ENCODE results near the gene MIAT. TPM values are rescaled to one million over a fixed set of nuclear protein-coding genes. Genes with fewer than 3 reads are reported as not detected.

MIAT gene
- total RNA-seq, 8 experiments from 2014 or later, result 2.3 to 200 (median 90.9) TPM

GRCh38 chr22:26674211-26675190 is 17.1 kb downstream of the MIAT start:
- Histone ChIP-seq H3K27ac (peak overlapping the region in 1 of 2 donors; percentile 93), H3K4me3 (peak overlapping the region in 2 of 5 donors; percentile 46 to 55)
- 20 to 95% (median 78%) methylated on average over 1 to 8 of the region's 9 CpGs; no CpG with 5 or more reads in 4 of the 10 experiments for WGBS, 10 experiments

GRCh38 chr22:26675687-26676268 is 18.4 kb downstream of the MIAT start:
- ATAC-seq (replicated peaks in 6 of 8), result no peak
- in situ Hi-C loops (cut with MboI; ENCODE audit: low pct_unique_long_range_greater_than_20kb in 2 of 9, low sequenced_read_pairs in 9 of 9, unreplicated experiment in 9 of 9), result no loop called here
- H3K4me3 ChIP-seq, result no peak overlapping the region
- no peak overlapping the region for H3K27ac ChIP-seq
- WGBS, 10 experiments, result 74 to 100% (median 100%) methylated on average over 1 to 3 of the region's 4 CpGs; no CpG with 5 or more reads in 3 of the 10 experiments
- H3K4me1 ChIP-seq (replicated peaks in 1 of 2), result peaks cover 23 to 31% of the 10 kb centered on the region in 2 donors

More at GRCh38 chr22:26674211-26675190, 17.1 kb downstream of the MIAT start:
- in situ Hi-C loops (cut with MboI; ENCODE audit: low pct_unique_long_range_greater_than_20kb in 2 of 9, low sequenced_read_pairs in 9 of 9, unreplicated experiment in 9 of 9), result no loop called here
- ATAC-seq (replicated peaks in 6 of 8), result no peak
- peaks cover 23 to 31% of the 10 kb centered on the region in 2 donors for H3K4me1 ChIP-seq (replicated peaks in 1 of 2)

DNA sequence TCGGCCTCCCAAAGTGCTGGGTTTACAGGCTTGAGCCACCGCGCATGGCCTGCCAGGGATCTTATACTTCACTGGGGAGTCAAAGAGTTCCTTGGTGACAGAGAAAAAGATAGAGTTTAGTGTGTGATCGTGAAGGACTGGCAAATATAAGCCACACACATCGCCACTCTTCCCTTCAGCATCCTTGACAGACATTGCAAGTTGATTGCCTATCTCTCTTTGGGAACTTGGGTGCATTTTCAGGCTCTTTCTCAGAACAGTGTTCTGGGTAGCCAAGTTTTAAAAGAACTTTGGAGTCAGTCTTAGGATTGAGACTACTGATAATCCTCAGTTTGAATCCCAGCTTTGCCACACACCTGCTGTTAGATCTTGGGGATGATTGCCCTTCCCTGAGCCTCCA is 19.8 kb downstream of the MIAT start:
- Histone ChIP-seq H3K4me3 (no peak overlapping the region), H3K27ac (no peak overlapping the region), H3K4me1 (replicated peaks in 1 of 2) (peaks cover 13 to 18% of the 10 kb centered on the region in 2 donors)
- WGBS, 10 experiments, result 80 to 100% (median 91%) methylated on average over 1 to 4 of the region's 5 CpGs; no CpG with 5 or more reads in 6 of the 10 experiments
- no peak for ATAC-seq (replicated peaks in 6 of 8)
- in situ Hi-C loops (cut with MboI; ENCODE audit: low pct_unique_long_range_greater_than_20kb in 2 of 9, low sequenced_read_pairs in 9 of 9, unreplicated experiment in 9 of 9), result no loop called here

GRCh38 chr22:26679003-26679629 is 21.7 kb downstream of the MIAT start:
- WGBS, 10 experiments, result 0 to 80% (median 4%) methylated on average over 1 to 5 of the region's 9 CpGs; no CpG with 5 or more reads in 3 of the 10 experiments
- in situ Hi-C loops (cut with MboI; ENCODE audit: low pct_unique_long_range_greater_than_20kb in 2 of 9, low sequenced_read_pairs in 9 of 9, unreplicated experiment in 9 of 9), result no loop called here
- peak; percentile 63 to 93 (median 86) for ATAC-seq (replicated peaks in 6 of 8)
- Histone ChIP-seq H3K27ac (no peak overlapping the region), H3K4me1 (replicated peaks in 1 of 2) (peaks cover 5 to 12% of the 10 kb centered on the region in 2 donors), H3K4me3 (no peak overlapping the region)

DNA sequence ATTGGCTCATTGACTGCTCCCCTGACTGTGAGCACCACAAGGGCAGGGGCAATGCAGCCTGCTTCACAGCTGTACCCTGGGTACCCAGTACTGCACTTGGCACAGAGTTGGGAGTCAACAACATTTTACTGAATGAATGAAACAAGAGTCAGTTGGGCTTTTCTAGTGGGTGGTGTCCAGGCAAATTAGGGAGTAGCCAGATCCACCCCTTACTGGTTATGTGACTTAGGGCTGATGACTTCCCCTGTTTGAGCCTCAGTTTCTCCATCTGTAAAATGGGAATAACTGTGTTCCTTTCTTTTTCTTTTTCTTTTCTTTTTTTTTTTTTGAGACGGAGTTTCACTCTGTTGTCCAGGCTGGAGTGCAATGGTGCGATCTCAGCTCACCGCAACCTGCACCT is 23.1 kb downstream of the MIAT start:
- ATAC-seq (replicated peaks in 6 of 8), result no peak
- Histone ChIP-seq H3K4me3 (no peak overlapping the region), H3K27ac (no peak overlapping the region), H3K4me1 (replicated peaks in 1 of 2) (peaks cover 2 to 6% of the 10 kb centered on the region in 2 donors)
- in situ Hi-C loops (cut with MboI; ENCODE audit: low pct_unique_long_range_greater_than_20kb in 2 of 9, low sequenced_read_pairs in 9 of 9, unreplicated experiment in 9 of 9), result no loop called here
- 100% methylated on average over 1 to 3 of the region's 3 CpGs; no CpG with 5 or more reads in 5 of the 10 experiments for WGBS, 10 experiments

- in situ Hi-C loops (cut with MboI; ENCODE audit: low pct_unique_long_range_greater_than_20kb in 2 of 9, low sequenced_read_pairs in 9 of 9, unreplicated experiment in 9 of 9), result no loop called here
- 86 to 100% (median 97%) methylated on average over 1 to 9 of the region's 11 CpGs; no CpG with 5 or more reads in 6 of the 10 experiments for WGBS, 10 experiments
- H3K4me1 ChIP-seq (replicated peaks in 1 of 2), result peaks cover 4 to 6% of the 10 kb centered on the region in 2 donors
- H3K27ac ChIP-seq, result no peak overlapping the region
- peak in 1 of 8 experiments; percentile 43 for ATAC-seq (replicated peaks in 6 of 8)
- no peak overlapping the region for H3K4me3 ChIP-seq
Measured at GRCh38 chr22:26681395-26681821, 24.0 kb downstream of the MIAT start.

DNA sequence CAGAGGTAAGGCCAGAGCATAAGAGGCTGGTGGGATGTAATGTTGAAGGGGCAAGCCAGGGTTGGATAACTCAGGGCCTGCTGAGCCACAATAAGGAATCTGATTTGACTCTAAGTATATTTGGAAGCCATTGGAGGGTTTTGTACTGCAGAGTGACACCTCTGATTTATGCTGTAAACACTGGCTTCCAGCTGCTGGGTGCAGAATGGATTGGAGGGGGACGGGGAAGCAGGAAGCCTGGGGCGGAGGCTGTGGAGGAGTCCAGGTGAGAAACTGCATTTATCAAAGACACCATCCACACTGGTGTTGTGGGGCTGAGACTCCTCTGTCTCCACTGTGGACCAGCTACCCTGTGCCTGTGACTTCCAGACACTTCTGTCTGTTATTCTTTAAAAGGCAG is 26.8 kb downstream of the MIAT start:
- H3K4me3 ChIP-seq, result no peak overlapping the region
- peaks cover 3 to 6% of the 10 kb centered on the region in 2 donors for H3K4me1 ChIP-seq (replicated peaks in 1 of 2)
- WGBS, 10 experiments, result 60% methylated on average over 2 of the region's 2 CpGs; no CpG with 5 or more reads in 9 of the 10 experiments
- in situ Hi-C loops (cut with MboI; ENCODE audit: low pct_unique_long_range_greater_than_20kb in 2 of 9, low sequenced_read_pairs in 9 of 9, unreplicated experiment in 9 of 9), result no loop called here
- ATAC-seq (replicated peaks in 6 of 8), result peak in 5 of 8 experiments; percentile 27 to 47 (median 37)
- H3K27ac ChIP-seq, result no peak overlapping the region

GRCh38 chr22:26685601-26686000 is 28.2 kb downstream of the MIAT start:
- in situ Hi-C loops (cut with MboI; ENCODE audit: low pct_unique_long_range_greater_than_20kb in 2 of 9, low sequenced_read_pairs in 9 of 9, unreplicated experiment in 9 of 9), result no loop called here
- Histone ChIP-seq H3K4me3 (no peak overlapping the region), H3K27ac (no peak overlapping the region), H3K4me1 (replicated peaks in 1 of 2) (peaks cover 3 to 16% of the 10 kb centered on the region in 2 donors)
- no peak for ATAC-seq (replicated peaks in 6 of 8)
- 42 to 100% (median 97%) methylated on average over 1 to 6 of the region's 6 CpGs; no CpG with 5 or more reads in 1 of the 10 experiments for WGBS, 10 experiments

DNA sequence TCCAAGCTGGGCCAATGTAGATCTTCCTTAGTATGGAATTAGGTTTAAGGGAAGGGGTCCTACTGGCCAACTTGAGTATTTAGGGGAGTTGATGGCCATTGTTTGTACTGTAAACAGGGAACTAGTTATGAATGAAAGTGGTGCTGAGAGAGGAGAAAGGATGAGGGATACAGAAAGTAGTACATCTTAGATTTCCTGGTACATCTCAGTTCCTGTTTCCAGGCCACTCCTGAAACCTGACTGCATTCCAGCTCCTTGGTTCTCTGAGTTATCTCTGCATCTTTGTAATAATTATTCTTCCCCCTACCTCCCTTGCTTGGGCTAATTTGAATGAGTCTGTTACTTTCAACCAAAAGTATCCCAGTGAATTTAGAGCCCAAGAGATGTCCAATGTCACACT is 30.1 kb downstream of the MIAT start:
- H3K27ac ChIP-seq, result no peak overlapping the region
- ATAC-seq (replicated peaks in 6 of 8), result no peak
- no peak overlapping the region for H3K4me3 ChIP-seq
- in situ Hi-C loops (cut with MboI; ENCODE audit: low pct_unique_long_range_greater_than_20kb in 2 of 9, low sequenced_read_pairs in 9 of 9, unreplicated experiment in 9 of 9), result no loop called here
- H3K4me1 ChIP-seq (replicated peaks in 1 of 2), result peaks cover 3 to 16% of the 10 kb centered on the region in 2 donors

- WGBS, 10 experiments, result 0 to 76% (median 8%) methylated on average over 1 to 12 of the region's 12 CpGs; no CpG with 5 or more reads in 2 of the 10 experiments
- Histone ChIP-seq H3K4me1 (replicated peaks in 1 of 2) (peaks cover 3 to 10% of the 10 kb centered on the region in 2 donors), H3K4me3 (no peak overlapping the region), H3K27ac (peak overlapping the region in 1 of 2 donors; percentile 32)
- in situ Hi-C loops (cut with MboI; ENCODE audit: low pct_unique_long_range_greater_than_20kb in 2 of 9, low sequenced_read_pairs in 9 of 9, unreplicated experiment in 9 of 9), result no loop called here
- ATAC-seq (replicated peaks in 6 of 8), result peak in 3 of 8 experiments; percentile 30 to 45 (median 33)
Measured at GRCh38 chr22:26689513-26690301, 32.3 kb downstream of the MIAT start.

DNA sequence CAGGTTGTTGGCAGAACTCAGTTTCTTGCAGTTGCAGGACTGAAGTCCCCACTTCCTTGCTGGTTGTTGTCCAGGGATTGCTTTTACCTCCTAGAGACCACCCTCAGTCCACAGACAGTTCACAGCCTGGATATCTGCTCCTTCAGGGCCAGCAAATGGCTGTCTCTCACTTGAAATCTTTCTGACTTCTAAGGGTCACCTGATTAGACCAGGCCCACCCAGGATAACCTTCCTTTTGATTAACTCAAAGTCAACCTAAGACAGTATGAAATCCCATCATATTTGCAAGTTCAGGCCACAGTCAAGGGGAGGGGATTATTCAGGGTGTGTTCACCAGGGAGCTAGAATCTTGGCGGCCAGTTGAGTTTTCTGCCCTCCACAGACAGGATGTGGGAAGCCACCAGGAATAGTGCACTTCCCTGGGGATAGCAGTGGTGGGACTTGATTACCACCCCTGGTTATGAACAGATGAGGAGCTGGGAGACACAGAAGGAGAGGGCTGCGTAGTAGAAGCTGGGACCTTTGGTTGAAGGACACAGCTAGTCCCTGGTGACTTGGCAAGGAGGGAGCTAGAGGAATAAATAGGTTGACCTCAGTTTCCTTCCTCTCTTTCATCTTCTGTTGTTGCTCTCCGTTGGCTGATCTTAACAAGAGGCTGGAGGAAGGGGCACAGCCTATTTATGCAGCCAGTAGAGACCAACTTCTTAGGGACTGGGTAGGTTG is 33.4 kb downstream of the MIAT start:
- peaks cover 3 to 10% of the 10 kb centered on the region in 2 donors for H3K4me1 ChIP-seq (replicated peaks in 1 of 2)
- no peak for ATAC-seq (replicated peaks in 6 of 8)
- no peak overlapping the region for H3K27ac ChIP-seq
- H3K4me3 ChIP-seq, result no peak overlapping the region
- in situ Hi-C loops (cut with MboI; ENCODE audit: low pct_unique_long_range_greater_than_20kb in 2 of 9, low sequenced_read_pairs in 9 of 9, unreplicated experiment in 9 of 9), result no loop called here
- 0 to 100% (median 90%) methylated on average over 1 to 3 of the region's 3 CpGs; no CpG with 5 or more reads in 4 of the 10 experiments for WGBS, 10 experiments

DNA sequence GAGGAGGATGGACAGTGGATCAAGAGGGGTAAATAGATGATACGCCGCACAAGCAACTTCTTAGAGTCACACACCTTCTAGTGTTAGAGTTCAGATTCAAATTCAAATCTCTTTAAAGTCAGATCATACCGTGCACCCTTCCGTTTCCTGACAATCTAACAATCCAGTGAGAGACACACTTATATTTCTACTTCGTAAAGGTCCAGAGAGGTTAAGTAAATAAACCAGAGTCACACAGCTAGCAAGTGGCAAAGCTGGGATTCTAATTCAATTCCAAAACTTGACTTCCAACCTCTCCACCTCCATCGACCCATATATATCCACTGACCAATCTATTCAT is 34.0 kb downstream of the MIAT start:
- no peak for ATAC-seq (replicated peaks in 6 of 8)
- no peak overlapping the region for H3K4me3 ChIP-seq
- in situ Hi-C loops (cut with MboI; ENCODE audit: low pct_unique_long_range_greater_than_20kb in 2 of 9, low sequenced_read_pairs in 9 of 9, unreplicated experiment in 9 of 9), result no loop called here
- WGBS, 10 experiments, result 61 to 100% (median 89%) methylated on average over 1 to 6 of the region's 6 CpGs; no CpG with 5 or more reads in 1 of the 10 experiments
- H3K27ac ChIP-seq, result no peak overlapping the region
- H3K4me1 ChIP-seq (replicated peaks in 1 of 2), result peaks cover 2 to 10% of the 10 kb centered on the region in 2 donors
